Measurements from ENCODE around the gene ZDHHC11B. TPM values are rescaled to one million over a fixed set of nuclear protein-coding genes. Genes with fewer than 3 reads are reported as not detected.
"Not testable (repeated sequence)": the region's sequence is repeated elsewhere in the genome, so short reads cannot be mapped to it uniquely, and the experiment has no call there.

Gene ZDHHC11B
- total RNA-seq, 4 donors from 2014 or later = 2.5 to 19.0 (median 4.7) TPM

DNA sequence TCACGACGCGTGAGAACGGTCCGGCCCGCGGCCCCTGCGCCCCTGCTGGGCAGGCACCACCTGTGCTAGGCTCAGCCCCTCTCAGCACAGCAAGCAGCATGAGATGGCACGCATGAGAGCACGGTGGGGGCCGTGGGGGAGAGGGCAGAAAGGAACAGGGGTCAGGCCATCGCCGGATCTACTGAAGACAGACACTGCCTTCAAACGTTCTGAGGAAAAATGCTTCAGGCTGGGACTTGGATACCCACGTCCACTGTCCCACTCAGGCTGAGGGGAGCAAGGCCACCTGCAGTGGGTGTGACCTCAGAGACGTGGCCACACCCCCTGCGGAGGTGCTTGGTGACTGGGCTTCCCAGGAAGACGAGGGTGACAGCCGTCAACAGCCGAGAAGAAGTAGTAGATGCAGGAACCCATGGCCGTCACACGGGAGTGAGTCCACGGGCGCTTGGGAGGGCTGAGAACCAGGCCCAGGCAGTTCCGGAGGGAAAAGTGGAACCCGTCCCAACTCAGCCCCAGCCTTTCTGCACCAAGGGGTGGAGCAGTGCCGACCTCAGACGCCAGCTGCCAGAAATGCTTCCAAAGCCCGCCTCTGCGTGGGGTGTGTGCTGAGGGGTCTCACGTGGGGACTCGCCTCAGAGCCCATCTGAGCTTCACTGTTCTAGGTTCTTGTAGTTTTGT, 104.3 kb downstream of the ZDHHC11B start:
- H3K4me3 ChIP-seq (ENCODE audit: low read depth, poor library complexity, severe bottlenecking); intact Hi-C loops (cut with DNase I; ENCODE audit: low total_unique reads): not testable (repeated sequence)
- DNase-seq (ENCODE audit: low spot score in 2 of 2) = peak in 1 of 2 donors; percentile 48
- WGBS, 2 donors = 53 to 74% methylated on average over 3 to 4 of the region's 32 CpGs

DNA sequence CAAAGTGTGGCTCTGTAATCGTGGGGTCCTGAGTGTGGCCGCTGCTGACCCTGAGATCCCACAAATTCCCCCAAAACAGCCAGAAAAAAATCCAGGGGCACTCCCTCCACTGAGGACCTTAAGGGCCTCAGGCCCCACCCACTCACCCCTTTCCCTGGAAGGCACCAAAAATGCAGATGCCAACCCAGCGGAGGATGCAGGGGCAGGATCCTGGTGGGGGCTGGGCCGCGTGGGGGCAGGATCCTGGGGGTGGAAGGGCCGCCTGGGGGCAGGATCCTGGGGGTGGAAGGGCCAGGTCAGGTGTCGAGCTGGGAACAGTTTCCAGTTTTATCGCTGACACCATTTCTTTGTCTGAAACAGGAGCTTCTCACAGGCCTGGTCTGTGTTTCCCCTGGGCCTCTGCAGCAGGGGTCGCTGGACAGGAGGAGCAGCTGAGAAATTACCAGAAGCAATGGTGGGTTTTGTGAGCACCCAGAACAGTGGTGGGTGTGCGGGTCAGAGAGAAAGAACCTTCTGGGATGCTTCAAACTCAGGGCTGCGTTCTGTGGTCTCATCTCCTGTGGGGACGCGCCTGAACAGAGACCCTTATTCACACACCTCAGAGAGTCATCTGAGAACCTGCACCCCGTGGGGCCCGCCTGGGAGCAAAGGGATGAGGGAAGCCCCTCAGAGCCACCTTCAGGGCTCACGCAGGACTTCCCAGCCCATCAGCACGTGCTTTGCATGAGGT, 105.2 kb downstream of the ZDHHC11B start:
- peak in 1 of 2 donors; percentile 73 for DNase-seq (ENCODE audit: low spot score in 2 of 2)
- 75 to 86% methylated on average over 5 to 9 of the region's 17 CpGs for WGBS, 2 donors

GRCh38 chr5:678521-678920, 106.0 kb downstream of the ZDHHC11B start:
- H3K4me3 ChIP-seq (ENCODE audit: low read depth, poor library complexity, severe bottlenecking); intact Hi-C loops (cut with DNase I; ENCODE audit: low total_unique reads): not testable (repeated sequence)
- DNase-seq (ENCODE audit: low spot score in 2 of 2) = peak in 1 of 2 donors; percentile 75
- 90 to 94% methylated on average over 4 to 6 of the region's 16 CpGs for WGBS, 2 donors

More for the DNA sequence above, 105.2 kb downstream of the ZDHHC11B start:
- intact Hi-C loops (cut with DNase I; ENCODE audit: low total_unique reads); H3K4me3 ChIP-seq (ENCODE audit: low read depth, poor library complexity, severe bottlenecking): not testable (repeated sequence)

- TF ChIP-seq CTCF (IDR thresholded peaks at IDR 0.05) (no peak), POLR2A (IDR thresholded peaks at IDR 0.05) (no peak)
- no peak overlapping the region for H3K4me3 ChIP-seq (ENCODE audit: low read depth, poor library complexity, severe bottlenecking)
- DNase-seq (ENCODE audit: low spot score in 2 of 2) = peak in 1 of 2 donors; percentile 77
- intact Hi-C loops (cut with DNase I; ENCODE audit: low total_unique reads) = no loop called here
- WGBS, 2 donors = 86 to 94% methylated on average over 27 to 43 of the region's 44 CpGs
Measured at GRCh38 chr5:677131-678101, 107.1 kb downstream of the ZDHHC11B start.

DNA sequence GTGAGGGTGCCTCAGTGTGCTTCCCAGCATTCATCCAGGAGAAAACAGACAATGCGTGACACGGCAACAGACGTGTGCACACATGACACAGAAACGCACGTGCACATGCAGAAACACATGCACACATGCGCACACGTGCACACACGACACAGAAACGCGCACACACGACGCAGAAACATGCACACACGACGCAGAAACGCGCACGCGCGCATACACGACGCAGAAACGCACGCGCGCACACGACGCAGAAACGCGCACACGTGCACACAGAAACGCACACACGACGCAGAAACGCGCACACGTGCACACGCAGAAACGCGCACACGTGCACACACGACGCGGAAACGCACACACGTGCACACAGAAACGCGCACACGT, 107.8 kb downstream of the ZDHHC11B start:
- peak in 1 of 2 donors; percentile 49 for DNase-seq (ENCODE audit: low spot score in 2 of 2)

DNA sequence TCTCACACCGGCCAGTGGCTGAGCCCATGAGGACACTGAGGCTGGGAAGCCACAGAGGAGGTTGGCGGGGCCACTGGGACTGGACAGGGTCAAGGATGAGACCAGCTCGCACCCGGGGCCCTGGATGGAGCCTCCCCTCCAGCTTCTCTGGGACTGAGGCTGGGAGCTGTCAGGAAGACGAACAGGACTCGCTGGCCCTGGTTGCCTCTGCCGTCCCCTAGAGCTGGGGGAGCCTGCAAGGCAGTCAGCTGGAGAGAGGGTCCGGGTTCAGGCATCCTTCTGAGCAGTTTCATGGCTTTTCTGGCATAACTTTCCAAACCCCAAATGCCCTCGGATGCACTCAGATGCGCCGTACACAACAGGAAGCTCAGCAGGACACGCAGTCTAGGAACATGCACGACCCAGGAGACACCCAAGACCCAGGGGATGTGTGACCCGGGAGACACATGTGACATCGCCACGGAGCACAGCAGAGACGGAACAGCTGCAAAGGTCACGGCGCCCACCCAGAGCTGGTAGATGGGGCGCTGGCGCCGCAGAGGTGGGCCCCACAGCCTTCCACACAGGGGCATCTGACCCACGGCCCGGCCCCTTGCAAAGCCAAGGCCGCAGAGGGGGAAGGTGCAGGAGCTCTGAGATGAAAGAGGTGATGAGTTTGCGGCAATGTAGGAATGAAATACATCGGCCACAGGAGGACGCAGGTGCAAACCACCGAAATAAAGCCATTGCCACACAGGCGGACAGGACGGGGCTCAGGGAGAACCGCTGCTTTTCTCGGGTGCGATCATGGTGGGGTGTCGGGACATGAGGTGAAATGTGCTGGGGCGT, 108.4 kb downstream of the ZDHHC11B start:
- DNase-seq (ENCODE audit: low spot score in 2 of 2) = peak in 1 of 2 donors; percentile 76
- WGBS, 2 donors = 84 to 89% methylated on average over 36 of the region's 36 CpGs
- no peak overlapping the region for H3K4me3 ChIP-seq (ENCODE audit: low read depth, poor library complexity, severe bottlenecking)
- intact Hi-C loops (cut with DNase I; ENCODE audit: low total_unique reads) = no loop called here
- TF ChIP-seq CTCF (IDR thresholded peaks at IDR 0.05) (no peak), POLR2A (IDR thresholded peaks at IDR 0.05) (no peak)

More for the DNA sequence above, 107.8 kb downstream of the ZDHHC11B start:
- no peak overlapping the region for H3K4me3 ChIP-seq (ENCODE audit: low read depth, poor library complexity, severe bottlenecking)
- intact Hi-C loops (cut with DNase I; ENCODE audit: low total_unique reads) = no loop called here
- no peak for TF ChIP-seq POLR2A (IDR thresholded peaks at IDR 0.05)
- no peak for TF ChIP-seq CTCF (IDR thresholded peaks at IDR 0.05)
- WGBS, 2 donors = 94 to 96% methylated on average over 48 of the region's 48 CpGs
